Measurements from ENCODE around the gene NUMB. TPM values are rescaled to one million over a fixed set of nuclear protein-coding genes. Genes with fewer than 3 reads are reported as not detected.

The NUMB gene
- total RNA-seq, 1 donor from 2014 or later, result 218 TPM

DNA sequence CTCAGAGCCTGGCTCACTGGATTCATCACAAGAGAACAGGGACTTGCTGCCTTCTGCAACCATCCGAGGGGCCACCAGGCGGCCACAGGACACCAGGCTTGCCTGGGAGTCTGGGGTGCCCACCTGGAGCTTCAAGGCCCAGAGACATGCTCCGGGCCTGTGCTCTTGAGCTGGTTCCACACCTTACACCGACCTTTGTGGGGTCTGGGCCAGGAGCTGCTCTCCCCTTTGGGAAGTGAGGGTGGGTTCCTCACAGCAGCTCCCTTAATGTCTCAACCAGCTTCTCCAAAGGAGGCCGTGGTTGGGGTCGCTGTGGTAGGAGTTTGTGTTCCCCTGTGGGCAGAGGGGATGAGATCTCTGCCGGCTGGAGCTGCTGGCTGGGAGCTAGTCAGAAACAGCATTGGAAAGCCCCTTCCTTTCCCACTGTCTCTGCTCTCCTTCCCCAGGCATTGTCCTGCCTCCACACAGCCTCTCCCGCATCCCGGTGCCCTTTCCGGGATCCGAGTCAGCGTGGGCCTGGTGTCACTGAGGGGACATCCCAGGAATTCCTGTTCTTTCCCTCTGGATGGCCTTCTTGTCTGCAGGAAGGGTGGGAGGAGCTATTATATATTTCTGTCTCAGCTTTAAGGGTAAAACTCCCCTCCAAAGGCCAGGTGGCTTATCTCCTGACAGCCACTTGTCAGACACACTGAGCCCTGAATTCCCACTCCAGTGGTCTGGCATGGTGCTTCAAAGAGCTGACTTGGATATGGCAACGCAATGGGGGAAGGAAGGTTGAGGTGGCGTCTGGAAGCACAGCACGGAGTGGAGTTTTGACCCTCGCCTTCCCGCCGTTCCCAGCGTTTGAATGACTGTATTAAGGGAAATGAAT is 226.1 kb downstream of the NUMB start:
- Mint-ChIP-seq H3K27ac (ENCODE audit: unreplicated experiment) (no peak overlapping the region), H3K36me3 (ENCODE audit: low read depth, unreplicated experiment) (peaks cover 5% of the 10 kb centered on the region), H3K27me3 (ENCODE audit: unreplicated experiment) (peaks cover 25% of the 10 kb centered on the region), H3K4me3 (ENCODE audit: unreplicated experiment) (no peak overlapping the region), H3K4me1 (ENCODE audit: unreplicated experiment) (peaks cover 18% of the 10 kb centered on the region), H3K9me3 (ENCODE audit: unreplicated experiment) (no peaks in the 10 kb centered on the region)
- TF ChIP-seq, protein P1, sequence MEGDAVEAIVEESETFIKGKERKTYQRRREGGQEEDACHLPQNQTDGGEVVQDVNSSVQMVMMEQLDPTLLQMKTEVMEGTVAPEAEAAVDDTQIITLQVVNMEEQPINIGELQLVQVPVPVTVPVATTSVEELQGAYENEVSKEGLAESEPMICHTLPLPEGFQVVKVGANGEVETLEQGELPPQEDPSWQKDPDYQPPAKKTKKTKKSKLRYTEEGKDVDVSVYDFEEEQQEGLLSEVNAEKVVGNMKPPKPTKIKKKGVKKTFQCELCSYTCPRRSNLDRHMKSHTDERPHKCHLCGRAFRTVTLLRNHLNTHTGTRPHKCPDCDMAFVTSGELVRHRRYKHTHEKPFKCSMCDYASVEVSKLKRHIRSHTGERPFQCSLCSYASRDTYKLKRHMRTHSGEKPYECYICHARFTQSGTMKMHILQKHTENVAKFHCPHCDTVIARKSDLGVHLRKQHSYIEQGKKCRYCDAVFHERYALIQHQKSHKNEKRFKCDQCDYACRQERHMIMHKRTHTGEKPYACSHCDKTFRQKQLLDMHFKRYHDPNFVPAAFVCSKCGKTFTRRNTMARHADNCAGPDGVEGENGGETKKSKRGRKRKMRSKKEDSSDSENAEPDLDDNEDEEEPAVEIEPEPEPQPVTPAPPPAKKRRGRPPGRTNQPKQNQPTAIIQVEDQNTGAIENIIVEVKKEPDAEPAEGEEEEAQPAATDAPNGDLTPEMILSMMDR (IDR thresholded peaks at IDR 0.05; ENCODE audit: unreplicated experiment), result peak; percentile 57
- peak; percentile 55 for DNase-seq (ENCODE audit: low spot score)

DNA sequence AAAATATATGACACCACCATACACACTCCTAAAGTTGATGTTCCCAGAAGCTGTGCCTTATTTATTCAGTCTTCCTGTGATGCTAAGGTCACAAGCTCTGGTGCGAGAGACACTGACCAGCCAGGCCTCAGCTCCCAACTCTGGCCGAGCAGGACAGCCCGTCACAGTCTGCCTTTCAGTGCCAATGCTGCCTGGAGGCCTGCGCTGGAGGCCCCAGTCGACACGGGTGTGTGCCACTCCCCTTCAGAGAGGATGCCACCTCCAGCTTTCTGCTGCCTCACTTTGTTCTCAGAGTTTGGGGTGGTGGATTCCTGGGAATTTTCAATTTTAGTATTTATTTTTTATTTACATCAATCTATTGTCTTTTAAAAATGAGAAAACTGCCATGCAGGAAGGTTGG is 228.3 kb downstream of the NUMB start:
- Mint-ChIP-seq H3K9me3 (ENCODE audit: unreplicated experiment) (no peaks in the 10 kb centered on the region), H3K27ac (ENCODE audit: unreplicated experiment) (no peak overlapping the region), H3K27me3 (ENCODE audit: unreplicated experiment) (peaks cover 9% of the 10 kb centered on the region), H3K4me3 (ENCODE audit: unreplicated experiment) (no peak overlapping the region), H3K36me3 (ENCODE audit: low read depth, unreplicated experiment) (peaks cover 6% of the 10 kb centered on the region), H3K4me1 (ENCODE audit: unreplicated experiment) (peaks cover 3% of the 10 kb centered on the region)
- TF ChIP-seq, protein P1 (IDR thresholded peaks at IDR 0.05; ENCODE audit: unreplicated experiment), result no peak
- no peak for DNase-seq (ENCODE audit: low spot score)

DNA sequence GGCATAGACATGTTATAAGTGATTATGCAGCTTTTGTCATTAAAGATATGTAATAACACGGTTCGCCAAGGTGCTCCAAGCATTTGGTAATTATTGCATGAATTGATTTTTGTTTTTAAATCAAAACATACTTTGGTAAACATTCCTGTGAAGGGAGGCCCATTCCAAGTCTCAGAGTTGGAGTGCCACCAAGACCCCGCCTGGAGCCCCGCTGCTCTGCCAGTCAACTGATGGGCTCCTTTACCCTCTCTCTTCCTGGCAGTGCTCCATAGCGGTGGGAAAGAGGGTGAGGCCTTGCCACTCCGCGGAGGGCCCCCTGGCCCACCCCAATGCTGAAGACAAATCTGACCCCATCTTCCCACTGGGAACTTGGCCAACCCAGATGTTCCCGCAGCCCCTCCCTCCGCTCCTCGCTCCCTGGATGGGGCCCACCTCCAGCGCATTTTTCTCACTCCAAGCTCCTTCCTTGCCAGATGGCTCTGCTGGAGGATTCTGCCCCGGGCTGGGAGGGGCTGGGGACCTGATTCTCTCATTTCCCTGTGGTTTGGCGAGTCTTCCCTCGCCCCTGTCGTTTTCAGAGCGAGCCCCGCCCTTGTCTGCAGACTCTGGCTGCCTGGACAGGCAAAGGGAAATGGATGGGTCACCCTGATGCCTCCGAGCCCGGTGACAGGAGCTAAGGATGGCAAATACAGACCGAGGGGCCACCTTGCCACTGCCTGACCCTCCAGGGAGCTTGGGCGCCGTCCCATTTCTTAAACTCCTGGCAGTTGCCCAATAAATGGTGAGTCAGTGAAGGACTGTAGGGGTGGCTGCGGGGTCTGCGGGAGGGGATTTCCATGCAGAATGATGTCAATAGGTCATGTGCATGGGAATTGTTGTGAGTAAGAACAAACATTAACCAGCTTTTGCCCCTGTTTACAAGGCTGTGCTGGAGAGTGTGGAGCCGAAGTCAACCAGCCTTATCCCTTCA is 230.2 kb downstream of the NUMB start:
- Mint-ChIP-seq H3K27ac (ENCODE audit: unreplicated experiment) (no peak overlapping the region), H3K4me1 (ENCODE audit: unreplicated experiment) (peaks cover 3% of the 10 kb centered on the region), H3K27me3 (ENCODE audit: unreplicated experiment) (peaks cover 4% of the 10 kb centered on the region), H3K9me3 (ENCODE audit: unreplicated experiment) (no peaks in the 10 kb centered on the region), H3K36me3 (ENCODE audit: low read depth, unreplicated experiment) (peaks cover 11% of the 10 kb centered on the region), H3K4me3 (ENCODE audit: unreplicated experiment) (no peak overlapping the region)
- DNase-seq (ENCODE audit: low spot score), result no peak
- TF ChIP-seq, protein P1 (IDR thresholded peaks at IDR 0.05; ENCODE audit: unreplicated experiment), result no peak

DNA sequence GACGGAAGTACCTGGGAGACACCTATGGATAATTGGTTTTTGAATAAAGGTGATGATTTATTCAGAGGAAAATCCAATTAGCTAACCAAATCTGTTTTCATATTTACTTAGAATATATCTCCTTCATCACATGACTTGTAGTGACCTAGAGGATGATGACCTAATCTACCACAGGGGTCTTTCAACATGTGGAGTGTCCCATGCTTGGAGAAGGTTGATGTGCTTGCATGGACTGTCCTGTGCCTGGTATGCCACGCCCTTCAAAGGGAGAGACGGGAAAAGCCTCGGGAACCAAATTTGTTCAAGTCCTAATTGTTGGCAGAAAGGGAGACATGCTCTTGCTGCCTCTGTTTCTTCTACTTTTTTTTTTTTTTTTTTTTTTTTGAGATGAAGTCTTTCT is 232.8 kb downstream of the NUMB start:
- Mint-ChIP-seq H3K27ac (ENCODE audit: unreplicated experiment) (no peak overlapping the region), H3K4me3 (ENCODE audit: unreplicated experiment) (no peak overlapping the region), H3K27me3 (ENCODE audit: unreplicated experiment) (no peaks in the 10 kb centered on the region), H3K4me1 (ENCODE audit: unreplicated experiment) (peaks cover 6% of the 10 kb centered on the region), H3K9me3 (ENCODE audit: unreplicated experiment) (no peaks in the 10 kb centered on the region), H3K36me3 (ENCODE audit: low read depth, unreplicated experiment) (peaks cover 15% of the 10 kb centered on the region)
- TF ChIP-seq, protein P1 (IDR thresholded peaks at IDR 0.05; ENCODE audit: unreplicated experiment), result no peak
- no peak for DNase-seq (ENCODE audit: low spot score)

Other genes with a start within 250 kb of the NUMB start
- 1.1 TPM for gene PAPLN, start 221.0 kb downstream of the NUMB start, total RNA-seq (ENCODE audit: unreplicated experiment)
- gene RIOX1, start 32.4 kb upstream of the NUMB start, total RNA-seq (ENCODE audit: unreplicated experiment), result 15.4 TPM
- gene ACOT1, start 78.6 kb upstream of the NUMB start, total RNA-seq (ENCODE audit: unreplicated experiment), result 4.8 TPM
- gene HEATR4, start 100.4 kb upstream of the NUMB start, total RNA-seq (ENCODE audit: unreplicated experiment), result 0.41 TPM
- 11.8 TPM for gene ACOT2, start 110.7 kb upstream of the NUMB start, total RNA-seq (ENCODE audit: unreplicated experiment)
- gene ACOT4, start 133.3 kb upstream of the NUMB start, total RNA-seq (ENCODE audit: unreplicated experiment), result 0.44 TPM
- not detected for gene ACOT6, start 154.0 kb upstream of the NUMB start, total RNA-seq (ENCODE audit: unreplicated experiment)
- gene DNAL1, start 186.4 kb upstream of the NUMB start, total RNA-seq (ENCODE audit: unreplicated experiment), result 13.1 TPM

Measured in endothelial cell (in vitro differentiated cells).